Stimulated activated CD4-positive, alpha-beta T cell treated with anti-CD3 and anti-CD28 coated beads, Interleukin-1b, Interleukin-23, amount 100 ng/mL, for 48 hours (primary cell): ENCODE results near the gene RAB8B.

Source experiments
- DNase-seq: peaks from one replicate; pipeline ENCODE4 v3.0.0-alpha.2; 2020

The RAB8B gene

DNA sequence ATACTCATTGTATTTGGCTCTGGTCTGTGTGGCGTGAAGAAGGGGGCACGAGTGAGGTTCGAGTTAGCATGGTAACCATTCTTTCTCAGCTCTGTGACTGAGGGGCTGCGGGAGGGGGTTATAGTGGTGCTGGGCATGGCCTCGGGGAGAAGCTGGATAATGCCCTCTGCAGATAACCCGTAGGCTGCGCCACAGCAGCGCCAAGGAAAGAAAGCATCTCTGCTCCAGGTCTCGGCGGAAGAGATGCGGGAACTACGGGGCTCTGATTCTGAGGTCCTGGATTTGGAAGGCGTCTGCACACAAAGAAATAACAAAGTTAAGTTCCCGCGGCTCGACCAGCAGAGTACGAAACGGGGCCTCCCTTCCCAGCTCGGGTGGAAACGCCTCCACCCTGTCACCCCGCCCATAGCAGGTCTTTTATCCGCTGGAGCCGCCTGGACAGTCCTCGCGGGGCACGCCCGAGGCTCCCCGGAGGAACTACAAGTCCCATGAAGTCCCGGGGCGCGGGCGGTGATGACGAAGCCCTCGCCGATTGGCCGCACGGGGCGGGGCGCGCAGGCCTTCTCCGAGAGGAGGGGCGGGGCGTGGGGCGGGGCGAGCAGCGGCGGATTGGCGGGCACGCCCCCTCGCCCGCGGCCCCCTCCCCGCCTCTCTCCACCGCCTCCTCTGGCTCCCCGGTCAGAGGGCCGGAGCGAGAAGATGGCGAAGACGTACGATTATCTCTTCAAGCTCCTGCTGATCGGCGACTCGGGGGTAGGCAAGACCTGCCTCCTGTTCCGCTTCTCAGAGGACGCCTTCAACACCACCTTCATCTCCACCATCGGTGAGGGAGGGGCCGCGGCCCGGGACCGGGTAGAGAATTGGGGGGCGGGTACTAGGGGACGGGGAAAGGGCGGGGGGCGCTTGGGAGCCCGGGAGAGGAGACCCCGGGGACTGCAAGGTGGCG, at the start of gene RAB8B:
TSS of gene RAB8B (plus strand) at position 681 of the 946 bp plus-strand sequence. CDS start at position 700, 19 bp downstream.
- peak; percentile 98 for DNase-seq

DNA sequence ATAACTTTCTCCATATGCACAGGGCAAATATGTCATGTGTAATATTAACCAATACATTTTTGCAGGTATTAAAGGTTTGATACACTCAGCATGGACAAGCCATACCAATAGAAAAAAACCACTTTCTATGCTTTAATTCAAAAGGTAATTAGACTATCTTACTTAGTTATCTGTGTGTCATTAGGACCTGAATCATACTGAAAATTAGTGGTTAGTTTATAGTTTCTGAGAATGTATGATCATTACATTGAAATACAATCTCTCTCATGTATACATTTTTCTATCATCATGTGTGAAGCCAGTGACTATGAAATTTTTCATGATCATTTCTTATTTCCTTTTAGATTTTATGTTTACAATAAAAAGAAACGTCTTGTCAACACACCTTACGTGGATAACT, 48.5 kb upstream of the RAB8B start:
- no peak for DNase-seq

DNA sequence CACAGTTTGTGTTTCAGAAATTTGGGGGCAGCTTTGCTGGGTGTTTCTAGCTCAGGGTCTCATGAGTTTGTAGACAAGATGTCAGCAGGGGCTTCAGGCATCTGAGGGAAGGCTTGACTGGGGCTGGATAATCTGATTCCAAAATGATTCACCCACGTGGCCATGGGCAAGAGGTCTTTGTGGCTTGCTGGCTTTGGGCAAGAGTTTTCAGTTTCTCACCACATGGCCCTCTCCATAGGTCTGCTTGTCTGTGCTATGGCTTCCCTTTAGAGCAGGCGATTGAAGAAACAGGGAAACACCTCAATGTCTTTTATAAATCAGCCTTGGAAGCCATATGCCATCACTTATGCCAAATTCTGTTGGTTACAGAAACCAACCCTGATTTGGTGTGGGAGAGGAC, 44.0 kb upstream of the RAB8B start:
- no peak for DNase-seq

DNA sequence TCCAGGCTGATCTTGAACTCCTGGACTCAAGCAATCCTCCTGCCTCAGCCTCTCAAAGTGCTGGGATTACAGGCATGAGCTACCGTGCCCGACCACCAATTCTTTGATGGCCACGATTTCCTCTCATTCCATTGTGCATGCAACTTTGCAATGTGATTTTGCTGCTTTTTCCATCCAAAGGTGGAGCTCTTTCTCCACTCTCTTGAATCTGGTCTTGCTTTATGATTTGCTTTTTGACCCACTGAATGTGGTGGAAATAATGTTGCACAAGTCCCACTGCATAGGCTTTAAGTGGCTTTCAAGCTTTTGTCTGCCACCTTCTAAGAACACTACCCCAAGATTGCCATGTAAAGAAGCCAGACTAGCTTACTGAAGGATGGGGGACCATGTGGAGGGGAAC, 42.7 kb upstream of the RAB8B start:
- DNase-seq: no peak

DNA sequence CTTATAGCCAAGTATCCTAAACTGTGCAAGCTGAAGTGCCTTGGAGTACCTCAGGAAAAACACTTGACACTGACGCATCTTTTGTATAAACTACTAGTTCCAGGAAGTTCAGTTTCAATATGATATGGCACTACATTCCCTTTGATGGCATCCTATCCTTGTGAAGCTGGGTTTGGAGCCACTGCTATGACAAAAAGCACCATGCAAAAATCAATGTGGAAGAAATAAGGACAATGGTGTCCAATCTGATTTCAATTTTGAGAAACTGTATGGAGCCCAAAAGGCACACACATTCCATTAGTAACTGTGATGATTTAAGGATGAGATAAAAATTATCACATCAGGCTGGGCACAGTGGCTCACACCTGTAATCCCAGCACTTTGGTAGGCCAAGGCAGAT, 37.7 kb upstream of the RAB8B start:
- no peak for DNase-seq

DNA sequence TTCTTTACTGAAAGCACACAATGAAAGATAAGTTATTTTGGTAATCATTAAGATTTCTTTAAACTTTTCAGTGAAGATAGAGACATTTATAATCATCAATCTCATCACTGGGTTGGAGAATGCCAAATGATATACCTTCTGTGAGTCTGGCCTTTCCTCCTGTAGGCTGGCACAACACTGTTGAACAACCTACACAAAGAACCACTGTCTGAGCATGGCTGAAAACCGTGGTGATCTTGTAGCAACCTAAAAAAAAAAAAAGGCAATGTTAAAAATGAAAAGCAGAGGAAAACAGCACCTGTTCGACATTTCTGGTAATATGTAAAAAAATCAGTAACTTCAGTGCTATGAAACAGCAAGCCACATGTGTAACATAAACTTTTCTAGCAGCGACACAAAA, 33.9 kb upstream of the RAB8B start:
- DNase-seq: no peak

DNA sequence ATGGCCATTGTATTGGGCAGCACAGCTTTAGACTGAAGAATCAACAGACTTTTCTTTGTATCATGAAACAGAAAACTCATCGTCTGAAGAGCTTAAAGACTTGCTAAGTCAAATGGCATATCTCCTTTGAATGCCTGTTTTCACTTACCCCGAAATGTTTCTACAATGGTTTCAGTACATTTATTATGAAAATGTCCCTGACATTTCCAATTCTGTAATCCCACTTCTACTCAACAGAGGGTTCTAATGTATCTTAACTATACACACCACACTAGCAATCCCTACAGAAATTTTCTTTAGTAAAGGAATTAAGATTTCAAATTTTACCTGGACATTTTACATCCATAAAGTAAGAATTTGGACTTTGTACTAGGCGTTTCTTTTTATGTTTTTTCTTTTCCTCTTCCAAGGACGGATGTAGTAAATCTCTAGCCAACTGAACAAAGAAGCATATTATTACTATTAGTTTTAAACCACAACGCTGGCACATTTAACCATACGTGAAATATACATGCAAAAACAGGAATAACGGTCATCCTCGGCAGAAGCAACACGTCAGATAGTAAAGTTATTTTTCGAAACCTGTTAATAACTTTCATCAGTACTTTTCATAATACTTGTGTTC, 33.2 kb upstream of the RAB8B start:
- DNase-seq: no peak

DNA sequence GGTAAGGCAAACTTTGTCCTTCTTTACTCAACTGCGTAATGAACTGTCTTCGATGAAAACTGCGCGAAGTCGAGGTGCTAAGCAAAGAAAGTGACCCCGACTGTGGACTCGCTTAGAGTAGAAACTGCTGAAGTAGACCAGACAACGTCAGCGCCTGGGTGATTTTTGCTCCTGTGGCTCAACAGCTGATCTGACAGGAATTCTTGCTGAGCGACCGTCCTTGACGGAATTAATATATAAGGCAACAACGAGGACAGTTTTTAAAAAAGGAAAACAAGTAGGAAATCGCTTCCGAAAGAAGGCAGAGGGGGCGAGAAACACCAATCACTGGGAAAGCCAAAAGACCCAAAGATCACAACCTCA, 32.7 kb upstream of the RAB8B start:
- DNase-seq: peak; percentile 9

DNA sequence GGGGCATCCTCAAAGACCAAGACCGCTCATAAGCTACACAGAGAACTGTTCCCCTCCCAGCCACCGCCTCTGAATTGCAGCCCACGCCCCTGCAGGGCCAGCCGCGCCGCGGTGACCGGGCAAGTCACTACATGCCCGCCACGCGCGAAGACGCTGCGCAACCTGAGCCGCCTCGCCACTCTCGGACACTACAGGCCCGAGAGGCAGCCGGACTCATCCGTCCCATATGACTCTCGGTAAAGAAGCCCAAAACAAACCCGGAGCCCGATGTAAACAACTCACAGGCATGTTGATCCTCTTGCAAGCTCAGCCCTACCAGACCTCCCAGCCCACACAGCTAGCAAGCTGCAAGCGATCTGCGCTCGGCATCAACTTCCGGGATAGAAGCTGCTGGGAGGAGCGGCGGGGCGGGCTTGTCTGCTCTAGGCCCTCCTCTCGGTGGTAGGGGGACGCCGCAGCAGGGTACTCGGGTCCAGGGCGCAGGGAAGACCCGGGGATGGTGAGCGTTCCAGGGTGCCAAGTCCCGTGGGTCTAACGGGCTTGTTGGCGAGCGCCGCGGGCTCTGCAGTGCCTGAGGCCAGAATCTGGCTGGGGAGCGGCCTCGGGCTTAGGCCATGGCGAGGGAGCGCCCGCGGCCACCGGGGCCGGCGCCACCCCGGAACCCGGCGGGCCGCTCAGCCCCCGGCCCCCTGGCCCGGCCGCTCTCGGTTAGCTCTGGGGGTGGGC, 32.1 kb upstream of the RAB8B start, which contains the start of gene RPS27L:
TSS of gene RPS27L (minus strand) at position 360 of the 726 bp plus-strand sequence. CDS start at position 288, 72 bp downstream.
- DNase-seq: peak; percentile 88

DNA sequence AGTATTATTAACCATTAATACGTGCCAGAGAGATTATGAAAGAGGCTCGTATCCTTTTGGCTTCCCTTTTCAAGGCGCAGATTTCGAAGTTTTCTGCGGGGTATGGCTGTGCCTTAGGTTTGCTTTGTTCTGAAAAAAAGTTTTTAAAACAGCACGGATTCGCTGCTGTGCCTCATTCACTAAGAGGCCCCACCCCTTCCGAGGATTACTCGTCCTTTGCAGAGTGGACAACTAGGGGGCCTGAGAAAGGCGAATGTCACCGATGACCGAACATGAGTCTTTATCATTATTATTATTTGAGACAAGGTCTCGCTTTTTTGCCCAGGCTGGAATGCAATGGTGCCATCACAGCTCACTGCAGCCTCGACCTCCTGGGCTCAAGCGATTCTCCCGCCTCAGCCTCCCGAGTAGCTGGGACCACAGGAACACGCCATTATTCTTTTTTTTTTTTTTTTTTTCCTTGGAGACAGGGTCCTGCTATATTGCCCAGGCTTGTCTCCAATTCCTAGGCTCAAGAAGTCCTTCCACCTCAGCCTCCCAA, 31.4 kb upstream of the RAB8B start:
- DNase-seq: no peak

DNA sequence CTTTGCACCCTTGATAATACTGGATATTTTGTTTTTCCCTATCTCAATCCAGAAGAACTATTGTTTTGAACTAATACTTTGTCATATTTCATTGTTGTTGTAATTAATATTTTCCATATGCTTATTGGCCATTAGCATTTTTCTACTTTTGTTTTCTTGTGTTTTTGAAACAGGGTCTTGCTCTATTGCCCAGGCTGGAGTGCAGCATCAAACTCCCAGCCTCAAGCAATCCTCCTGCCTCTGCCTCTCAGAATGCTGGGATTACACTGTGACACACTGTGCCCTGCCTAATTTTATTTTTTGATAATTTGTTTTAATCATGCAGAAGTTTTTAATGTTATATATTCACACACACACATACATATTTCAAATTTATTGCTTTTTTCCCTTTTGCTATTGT, 28.8 kb upstream of the RAB8B start:
- no peak for DNase-seq

DNA sequence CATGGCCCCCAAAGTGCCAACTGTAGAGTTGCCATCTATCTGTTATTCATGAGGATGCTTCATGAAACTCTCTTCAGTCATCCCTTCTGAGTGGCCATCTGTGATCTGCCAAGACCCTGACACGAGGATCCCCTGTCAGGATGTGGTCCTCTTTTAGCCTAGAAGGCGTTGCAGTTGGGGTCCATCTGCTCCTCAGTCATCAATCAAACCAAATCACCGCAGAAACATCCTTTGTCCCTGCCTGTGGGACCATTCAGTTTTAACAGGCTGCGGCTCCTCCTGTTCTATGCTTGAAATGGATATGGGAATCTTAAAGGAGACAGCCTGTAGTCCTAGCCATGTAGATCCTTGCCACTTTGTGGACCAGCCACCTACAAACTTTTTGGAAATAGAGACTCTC, 26.2 kb upstream of the RAB8B start:
- no peak for DNase-seq

DNA sequence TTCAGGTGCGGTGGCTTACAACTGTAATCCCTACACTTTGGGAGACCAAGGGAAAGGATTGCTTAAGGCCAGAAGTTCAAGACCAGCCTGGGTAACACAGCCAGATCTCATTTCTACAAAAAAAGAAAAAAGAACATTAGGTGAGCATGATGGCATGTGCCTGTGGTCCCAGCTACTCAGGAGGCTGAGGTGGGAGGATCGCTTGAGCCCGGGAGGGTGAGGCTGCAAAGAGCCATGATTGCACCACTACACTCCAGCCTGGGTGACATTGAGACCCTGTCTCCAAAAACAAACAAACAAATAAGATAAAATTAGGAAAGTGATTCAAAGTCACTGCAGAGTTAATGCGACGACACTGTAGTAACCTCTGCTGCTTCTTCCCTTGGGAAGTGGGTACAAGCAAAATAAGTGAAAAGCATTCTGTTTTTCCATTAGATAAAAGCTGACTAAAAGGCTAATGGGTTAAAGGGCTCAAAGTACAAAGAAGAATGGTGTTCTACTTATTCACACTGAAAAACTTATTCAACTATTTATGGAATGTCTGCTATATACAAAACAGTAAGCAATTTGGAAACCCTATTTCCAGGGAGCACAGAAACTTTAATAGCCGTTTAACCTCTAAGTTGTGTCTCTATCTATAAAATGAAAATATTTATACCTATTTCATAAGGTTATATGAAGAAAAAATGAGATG, 24.1 kb upstream of the RAB8B start:
- no peak for DNase-seq

DNA sequence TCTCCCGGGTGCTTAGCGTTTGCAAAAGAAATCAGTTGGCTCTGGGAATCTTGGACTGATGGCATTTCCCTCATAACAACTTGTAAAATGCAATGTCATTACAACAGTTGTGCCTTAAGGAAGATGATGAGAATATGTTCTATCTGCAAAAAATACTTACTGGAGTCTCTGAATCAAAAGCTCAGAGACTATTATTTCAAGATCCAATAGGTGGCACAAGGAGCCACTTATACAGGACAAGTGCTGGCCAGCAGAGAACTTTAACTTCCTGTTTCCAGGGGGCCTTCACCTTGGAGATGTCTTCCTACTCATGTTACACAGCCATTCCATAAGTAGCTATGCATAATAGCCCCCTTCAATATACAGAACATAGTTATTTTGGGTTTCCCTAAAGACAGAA, 23.2 kb upstream of the RAB8B start:
- DNase-seq: no peak

DNA sequence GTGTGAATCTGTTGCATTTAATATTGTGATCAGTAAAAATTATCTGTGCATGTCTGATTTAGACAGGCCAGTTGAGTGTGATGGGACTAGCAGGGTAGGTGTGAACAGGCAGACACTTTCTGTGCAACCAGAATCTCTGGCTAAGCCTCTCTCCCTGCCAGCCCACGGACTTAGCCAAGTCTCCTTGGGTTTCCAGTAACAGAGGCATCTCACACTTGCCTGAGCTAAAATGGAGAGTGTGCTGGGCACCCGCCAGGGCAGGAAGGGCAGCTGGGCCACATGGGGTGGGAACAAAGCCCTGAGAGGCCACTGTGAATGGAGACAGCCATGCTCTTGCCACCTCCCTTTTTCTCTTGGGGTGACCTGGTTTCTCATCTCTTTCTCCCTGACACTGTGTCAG, 19.6 kb upstream of the RAB8B start:
- DNase-seq: no peak

DNA sequence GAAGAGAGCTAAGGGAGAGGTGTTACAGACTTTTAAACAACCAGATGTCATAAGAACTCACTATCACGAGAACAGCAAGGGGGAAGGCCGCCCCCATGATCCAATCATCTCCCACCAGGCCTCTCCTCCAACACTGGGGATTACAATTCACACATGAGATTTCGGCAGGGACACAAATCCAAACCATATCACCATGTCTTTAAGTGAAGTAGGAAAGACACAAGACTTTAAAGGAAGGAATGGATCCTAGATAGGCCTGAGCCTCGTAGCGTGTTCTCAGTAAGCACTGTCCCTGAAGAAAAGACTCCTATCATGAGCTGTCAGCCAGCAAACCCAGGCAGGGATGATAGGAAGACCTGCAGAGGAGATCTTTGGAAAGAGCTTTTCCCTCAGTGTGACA, 17.0 kb upstream of the RAB8B start:
- no peak for DNase-seq

DNA sequence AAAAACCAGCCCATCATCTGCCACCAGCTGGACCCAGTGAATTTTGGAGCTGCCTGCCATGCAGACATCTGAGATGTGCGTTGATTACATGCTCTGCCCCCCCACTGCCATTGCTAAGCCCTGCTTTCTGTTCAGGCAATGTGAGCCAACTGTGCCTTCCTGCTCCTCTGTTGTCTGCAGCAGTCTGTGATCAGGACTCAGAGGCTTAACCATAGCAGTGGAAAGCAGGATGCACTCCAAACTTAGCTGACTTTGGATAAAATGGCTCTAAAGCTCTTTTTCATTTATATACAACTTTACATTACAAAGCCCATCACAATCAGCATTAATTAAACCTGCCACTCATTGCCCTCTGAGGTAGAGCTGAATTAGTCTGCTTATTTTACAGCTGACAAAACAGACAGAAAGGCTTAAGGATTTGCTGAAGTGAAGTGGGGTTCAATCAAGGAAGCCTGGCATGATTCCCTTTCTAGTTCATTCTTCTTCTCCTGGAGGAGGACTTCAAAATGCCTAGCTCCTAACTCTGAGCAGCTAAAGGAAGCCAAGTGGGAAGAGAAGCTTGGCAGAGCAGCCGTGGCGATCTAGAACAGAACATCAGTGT, 16.5 kb upstream of the RAB8B start:
- no peak for DNase-seq

DNA sequence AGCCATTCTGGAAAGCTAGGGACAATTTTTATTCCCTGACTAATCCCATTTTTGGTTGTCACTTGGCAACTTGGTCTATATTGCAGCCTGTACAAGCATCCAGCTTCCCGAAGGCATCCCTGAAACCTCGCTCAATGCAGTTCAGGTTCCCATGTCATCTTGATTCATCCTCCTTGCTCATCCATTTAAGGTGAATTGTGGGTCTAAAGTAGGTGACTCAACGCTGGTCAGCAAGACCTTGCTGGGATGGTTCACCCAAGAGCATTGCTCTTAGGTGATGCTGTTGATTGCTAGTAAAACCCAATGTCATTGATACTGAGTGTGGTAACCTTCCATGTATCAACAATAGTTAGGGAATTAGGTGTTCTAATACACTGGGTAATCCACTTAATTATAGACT, 13.1 kb upstream of the RAB8B start:
- no peak for DNase-seq

DNA sequence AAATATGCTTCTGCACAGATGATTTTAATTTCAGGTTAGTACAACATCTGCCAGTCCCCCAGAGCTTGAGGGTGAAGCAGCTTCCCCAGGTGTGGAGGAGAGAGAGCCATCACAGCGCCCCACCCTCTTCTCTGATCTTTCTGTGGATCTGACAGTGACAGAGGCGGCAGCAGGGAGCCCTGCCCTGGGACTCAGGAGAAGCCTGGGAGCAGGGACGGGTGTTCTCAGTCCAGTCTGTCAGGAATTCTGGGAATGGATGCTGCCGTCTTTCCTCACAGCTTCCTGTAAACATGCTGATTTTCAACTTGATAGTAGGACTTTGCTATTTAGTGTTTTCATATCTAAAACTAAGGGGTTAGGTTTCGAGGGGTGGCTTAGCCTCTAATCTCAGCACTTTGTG, 11.4 kb upstream of the RAB8B start:
- DNase-seq: no peak

DNA sequence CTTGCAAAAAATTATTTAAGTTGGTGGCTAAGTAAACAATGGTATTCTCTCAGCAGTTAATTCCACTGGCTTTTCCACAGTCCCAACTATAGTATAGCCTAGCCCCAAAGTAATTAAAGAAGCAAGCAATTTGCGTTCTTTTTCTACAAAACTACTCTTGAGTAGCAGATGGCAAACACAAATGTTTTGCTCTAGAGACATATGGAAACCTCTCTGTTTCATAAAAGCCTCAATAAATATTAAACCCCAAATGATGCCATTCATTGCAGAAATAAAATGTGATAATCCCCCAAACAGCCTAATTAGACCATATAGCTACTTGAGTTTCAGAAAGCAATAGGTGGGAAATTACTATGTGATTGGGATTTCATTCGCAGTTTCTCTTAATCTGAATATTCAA, 8.7 kb upstream of the RAB8B start:
- no peak for DNase-seq

DNA sequence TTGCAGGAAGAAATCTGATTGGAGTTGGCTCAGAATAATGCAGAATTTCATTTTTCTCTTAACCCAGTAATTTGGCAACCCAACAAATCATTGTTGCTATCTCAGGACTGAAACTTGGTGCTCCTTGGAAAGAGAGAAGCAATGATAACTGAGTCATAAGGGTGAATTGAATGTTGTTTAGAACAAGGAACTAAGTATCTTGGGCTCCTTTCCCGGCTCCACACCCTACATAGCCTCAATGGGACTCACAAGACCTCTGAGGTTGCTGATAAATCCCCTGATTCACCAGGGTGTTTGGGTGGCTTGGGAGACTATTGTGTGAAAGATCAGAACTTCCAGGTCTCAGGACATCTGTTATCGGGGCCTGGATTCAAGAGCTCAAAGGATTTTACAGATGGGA, 7.8 kb upstream of the RAB8B start:
- no peak for DNase-seq

DNA sequence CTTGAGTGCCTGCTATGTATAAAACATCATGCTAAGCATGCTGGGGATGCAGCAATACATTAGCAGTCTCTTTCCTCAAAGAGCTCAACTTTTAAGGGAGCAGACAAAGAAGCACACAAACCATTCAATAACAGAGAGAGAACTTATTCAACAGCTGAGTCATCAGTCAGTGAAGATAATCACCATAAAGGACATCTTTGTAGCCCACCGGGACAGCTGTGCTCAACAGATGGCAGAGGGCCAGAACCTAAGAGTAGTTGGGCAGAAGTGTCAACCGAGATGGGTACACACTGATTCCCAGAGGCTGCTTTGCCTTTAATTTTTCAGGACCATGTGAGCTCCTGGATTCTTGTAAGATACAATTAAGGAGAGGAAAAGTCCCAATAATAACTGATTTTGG, 4.2 kb upstream of the RAB8B start:
- no peak for DNase-seq
